Ovary (tissue), 9 donors: ENCODE results near the gene EEIG1. TPM values are rescaled to one million over a fixed set of nuclear protein-coding genes. Genes with fewer than 3 reads are reported as not detected.
A peak's percentile ranks its signal among the peaks of the same experiment; 100 is the strongest.

Experiments
- DNase-seq, 5 donors: peaks; one replicate each; pipeline ENCODE4 v3.0.0-alpha.2; 2019 to 2020
- H3K27ac ChIP-seq, 2 donors: fragments of 200-600 bp; one replicate each; pipeline versions ENCODE4 v1.5.1 to v1.8.0; 2019 to 2022
- H3K27me3 ChIP-seq: fragments of 200-600 bp; one replicate; pipeline ENCODE4 v1.8.0; 2022
- H3K36me3 ChIP-seq: fragments of 200-600 bp; sonication (generic); one replicate; pipeline ENCODE4 v1.5.1; 2019
- H3K4me1 ChIP-seq: one replicate; pipeline ENCODE4 v1.8.1; 2013; ENCODE audit warnings: mild to moderate bottlenecking, moderate library complexity; ENCODE audit not compliant: insufficient read depth
- H3K4me3 ChIP-seq: fragments of 200-600 bp; sonication (generic); one replicate; pipeline ENCODE4 v1.5.1; 2017
- H3K9me3 ChIP-seq, 2 donors: fragments of 200-600 bp in 1 of 2; sonication (generic) in 1 of 2; one replicate each; pipeline versions ENCODE4 v1.5.1 to v1.8.1; 2013 to 2019; ENCODE audit warnings: mild to moderate bottlenecking in 1 of 2, moderate library complexity in 1 of 2
- CTCF ChIP-seq, 3 donors: fragments of 450-650 bp in 2 of 3; fragments of 200-600 bp in 1 of 3; IDR thresholded peaks; one replicate each; pipeline versions ENCODE4 v1.5.1 to v1.8.0; 2016 to 2022; ENCODE audit warnings: antibody characterized with exemption in 3 of 3, mild to moderate bottlenecking in 1 of 3
- EP300 ChIP-seq: sonication (generic); formaldehyde crosslinking; IDR thresholded peaks from one replicate; pipeline ENCODE4 v1.6.1; 2017; ENCODE audit warnings: antibody characterized with exemption
- POLR2A ChIP-seq: fragments of 450-650 bp; IDR thresholded peaks from one replicate; pipeline ENCODE4 v1.6.1; 2017; ENCODE audit warnings: antibody characterized with exemption, mild to moderate bottlenecking, moderate library complexity
- WGBS, 3 donors: extraction: QIAGEN DNeasy Blood & Tissue Kit in 1 of 3; methylation state at CpG; one replicate each; pipeline versions ENCODE4 v1.1.5 to v1.1.7; 2013 to 2017; 5-methylcytosine and 5-hydroxymethylcytosine counted together
- intact Hi-C, 4 donors: fragments of 100-400 bp; cut with DNase I; formaldehyde crosslinking; loops; one replicate each; pipeline versions ENCODE4 v1.11.0 to v1.15.1; 2022 to 2023
- polyA plus RNA-seq, 2 donors: library from polyadenylated mRNA; stranded (reverse); fragments of 200-250 nt in 1 of 2; fragments of 350-450 nt in 1 of 2; fragmentation: Illumina TruSeq in 1 of 2; extraction: RNeasy Lipid Tissue Mini Kit (QIAGEN cat#74804) in 1 of 2; gene quantifications; one replicate each; pipeline ENCODE4 v1.2.3, GENCODE V29; 2013 to 2014
- total RNA-seq, 7 donors: library from RNA; depleted of rRNA in 2 of 7; stranded (reverse); fragments of >200 nt in 2 of 7; fragmentation: NEBNext Ultra II Directional in 3 of 7; extraction: Animal tissue kit (Norgen Biotek cat#: 25700) in 3 of 7; gene quantifications; one replicate each; pipeline versions ENCODE4 v1.1.0 to v1.2.4, GENCODE V29; 2016 to 2023
- donor health status: DM: no; HTN: no; CAD: no; lungs with moderate emphysema.
- donor health status: DM: no; HTN: no; CAD: no.
- donor health status: Bipolar disorder and iron deficiency.
- donor health status: DM: yes; HTN: yes; CAD: no.
- donor health status: DM: no; HTN: no; CAD: no.
- donor health status: DM: yes; HTN: yes; CAD: no.

Gene EEIG1
- total and polyA plus RNA-seq, 9 donors: 8.6 to 104 (median 75.5) TPM

- no peaks in the 10 kb centered on the region for H3K27me3 ChIP-seq
- H3K4me1 ChIP-seq: peaks cover 47% of the 10 kb centered on the region
- TF ChIP-seq EP300 (no peak), POLR2A (no peak), CTCF (IDR thresholded peaks at IDR 0.05) (no peak)
- WGBS, 3 donors: 94 to 98% (median 97%) methylated on average over 4 of the region's 4 CpGs
- H3K27ac ChIP-seq: no peak overlapping the region
- H3K36me3 ChIP-seq: no peaks in the 10 kb centered on the region
- intact Hi-C loops: no loop called here
- H3K9me3 ChIP-seq: no peaks in the 10 kb centered on the region
- no peak overlapping the region for H3K4me3 ChIP-seq
- DNase-seq: no peak
These were observed 21.4 kb downstream of the EEIG1 start for GRCh38 chr9:127959398-127959797.

- no peak for TF ChIP-seq CTCF (IDR thresholded peaks at IDR 0.05)
- no peak for TF ChIP-seq EP300
- TF ChIP-seq POLR2A: no peak
- H3K9me3 ChIP-seq: no peaks in the 10 kb centered on the region
- H3K27me3 ChIP-seq: no peaks in the 10 kb centered on the region
- H3K27ac ChIP-seq: no peak overlapping the region
- intact Hi-C loops: no loop called here
- 95 to 100% (median 98%) methylated on average over 1 of the region's 1 CpG for WGBS, 3 donors
- DNase-seq: no peak
- no peaks in the 10 kb centered on the region for H3K36me3 ChIP-seq
- H3K4me3 ChIP-seq: no peak overlapping the region
- peaks cover 42% of the 10 kb centered on the region for H3K4me1 ChIP-seq
These were observed 22.1 kb downstream of the EEIG1 start for GRCh38 chr9:127958728-127959127.

GRCh38 chr9:127955294-127956015 is 25.3 kb downstream of the EEIG1 start:
- intact Hi-C loops: no loop called here
- WGBS, 3 donors: 73 to 77% (median 74%) methylated on average over 12 of the region's 12 CpGs
- Histone ChIP-seq H3K27me3 (no peaks in the 10 kb centered on the region), H3K4me3 (no peak overlapping the region), H3K36me3 (no peaks in the 10 kb centered on the region), H3K27ac (no peak overlapping the region), H3K4me1 (peaks cover 26% of the 10 kb centered on the region), H3K9me3 (no peaks in the 10 kb centered on the region)
- TF ChIP-seq CTCF (IDR thresholded peaks at IDR 0.05) (no peak), EP300 (no peak), POLR2A (no peak)
- DNase-seq: peak in 1 of 5 donors; percentile 47

GRCh38 chr9:127954831-127955293 is 25.9 kb downstream of the EEIG1 start:
- Histone ChIP-seq H3K27ac (no peak overlapping the region), H3K9me3 (no peaks in the 10 kb centered on the region), H3K4me1 (peaks cover 23% of the 10 kb centered on the region), H3K4me3 (no peak overlapping the region), H3K36me3 (no peaks in the 10 kb centered on the region), H3K27me3 (no peaks in the 10 kb centered on the region)
- TF ChIP-seq EP300 (no peak), CTCF (IDR thresholded peaks at IDR 0.05) (no peak), POLR2A (no peak)
- 37 to 43% (median 40%) methylated on average over 13 of the region's 13 CpGs for WGBS, 3 donors
- DNase-seq: no peak
- intact Hi-C loops: no loop called here
